Epithelial cell of esophagus (primary cell): ENCODE data around the gene CROCC2.

Experiments
- DNase-seq: peaks from one replicate; pipeline ENCODE4 v3.0.0; 2010; ENCODE audit warnings: low read depth
- H3K4me3 ChIP-seq: 2 replicates; pipeline ENCODE4 v1.5.1; 2011; ENCODE audit warnings: mild to moderate bottlenecking, low read length, control low read depth
- CTCF ChIP-seq: IDR thresholded peaks from 2 replicates; pipeline ENCODE4 v1.5.1; 2011; ENCODE audit warnings: low read depth, mild to moderate bottlenecking, low read length, control low read depth, inconsistent platforms; ENCODE audit not compliant: insufficient read depth; ENCODE audit errors: missing control alignments

Gene CROCC2

GRCh38 chr2:240884745-240885144 lies 21.4 kb upstream of the CROCC2 start:
- no peak for TF ChIP-seq CTCF
- DNase-seq: no peak
- H3K4me3 ChIP-seq: no peak overlapping the region

GRCh38 chr2:240885566-240885965 lies 20.6 kb upstream of the CROCC2 start:
- H3K4me3 ChIP-seq: no peak overlapping the region
- no peak for DNase-seq
- no peak for TF ChIP-seq CTCF

- no peak overlapping the region for H3K4me3 ChIP-seq
- DNase-seq: no peak
- TF ChIP-seq CTCF: no peak
Measured at GRCh38 chr2:240886023-240886565, 20.0 kb upstream of the CROCC2 start.

- TF ChIP-seq CTCF: no peak
- no peak overlapping the region for H3K4me3 ChIP-seq
- DNase-seq: no peak
Measured at GRCh38 chr2:240886678-240887609, 19.2 kb upstream of the CROCC2 start.

GRCh38 chr2:240887631-240888030 lies 18.5 kb upstream of the CROCC2 start:
- no peak for DNase-seq
- TF ChIP-seq CTCF: no peak

GRCh38 chr2:240888130-240888889 lies 17.8 kb upstream of the CROCC2 start:
- H3K4me3 ChIP-seq: no peak overlapping the region
- no peak for DNase-seq
- no peak for TF ChIP-seq CTCF

More at GRCh38 chr2:240887631-240888030, 18.5 kb upstream of the CROCC2 start:
- no peak overlapping the region for H3K4me3 ChIP-seq
